Naive thymus-derived CD8-positive, alpha-beta T cell (primary cell): ENCODE measurements around the gene DDX28. TPM values are rescaled to one million over a fixed set of nuclear protein-coding genes. Genes with fewer than 3 reads are reported as not detected.

Experiments
- ATAC-seq, 2 donors: fragments of 150-1000 bp; cut with Tn5 transposase in 1 of 2; sonication (Bioruptor Pico), chemical (Tn5 transposase) in 1 of 2; 1 replicate in 1 of 2; 2 replicates in 1 of 2; pipeline ENCODE4 v1.10.0; 2021; ENCODE audit warnings: mild to moderate bottlenecking in 2 of 2, moderate library complexity in 2 of 2
- POLR2A ChIA-PET: fragments of 350-600 bp; sonication (Branson Sonifier 250); formaldehyde crosslinking; loops from one replicate; lab custom pipeline; 2021; ENCODE audit warnings: antibody characterized with exemption; lab: Charles Lee
- DNase-seq, 10 donors: peaks; one replicate each; pipeline versions ENCODE4 v3.0.0 to v3.0.0-alpha.2; 2020 to 2022
- H3K27ac Mint-ChIP-seq, 10 donors: one replicate each; pipeline ENCODE4 v1.8.0; 2020 to 2022; ENCODE audit warnings: mild to moderate bottlenecking in 10 of 10, mixed read lengths in 10 of 10, moderate library complexity in 4 of 10, inconsistent platforms in 1 of 10
- H3K27me3 Mint-ChIP-seq, 5 donors: one replicate each; pipeline ENCODE4 v1.8.0; 2021 to 2022; ENCODE audit warnings: mixed read lengths in 5 of 5
- H3K36me3 Mint-ChIP-seq, 3 donors: one replicate each; pipeline ENCODE4 v1.8.0; 2020 to 2022; ENCODE audit warnings: mixed read lengths in 3 of 3, mild to moderate bottlenecking in 2 of 3, inconsistent platforms in 1 of 3
- H3K4me1 Mint-ChIP-seq, 4 donors: one replicate each; pipeline ENCODE4 v1.8.0; 2021 to 2022; ENCODE audit warnings: mixed read lengths in 4 of 4
- H3K4me3 Mint-ChIP-seq, 10 donors: one replicate each; pipeline ENCODE4 v1.8.0; 2020 to 2022; ENCODE audit warnings: mild to moderate bottlenecking in 10 of 10, mixed read lengths in 10 of 10, moderate library complexity in 6 of 10, inconsistent platforms in 1 of 10
- H3K9me3 Mint-ChIP-seq, 9 donors: one replicate each; pipeline ENCODE4 v1.8.0; 2020 to 2022; ENCODE audit warnings: mixed read lengths in 9 of 9, mild to moderate bottlenecking in 3 of 9, inconsistent platforms in 1 of 9, moderate library complexity in 1 of 9
- polyA plus RNA-seq, 3 donors: library from polyadenylated mRNA; unstranded; fragments of 300-500 nt; fragmentation: Illumina TruSeq; gene quantifications; one replicate each; pipeline ENCODE4 v1.2.3, GENCODE V29; 2021
- total RNA-seq, 8 experiments: library from RNA in 2 of 8; stranded (reverse) in 2 of 8; gene quantifications; one replicate each; pipeline ENCODE4 v1.2.3 and lab custom pipeline; 2021 to 2026

DDX28 gene
- total and polyA plus RNA-seq, 5 experiments from 2014 or later: 25.0 to 60.6 (median 49.7) TPM

DNA sequence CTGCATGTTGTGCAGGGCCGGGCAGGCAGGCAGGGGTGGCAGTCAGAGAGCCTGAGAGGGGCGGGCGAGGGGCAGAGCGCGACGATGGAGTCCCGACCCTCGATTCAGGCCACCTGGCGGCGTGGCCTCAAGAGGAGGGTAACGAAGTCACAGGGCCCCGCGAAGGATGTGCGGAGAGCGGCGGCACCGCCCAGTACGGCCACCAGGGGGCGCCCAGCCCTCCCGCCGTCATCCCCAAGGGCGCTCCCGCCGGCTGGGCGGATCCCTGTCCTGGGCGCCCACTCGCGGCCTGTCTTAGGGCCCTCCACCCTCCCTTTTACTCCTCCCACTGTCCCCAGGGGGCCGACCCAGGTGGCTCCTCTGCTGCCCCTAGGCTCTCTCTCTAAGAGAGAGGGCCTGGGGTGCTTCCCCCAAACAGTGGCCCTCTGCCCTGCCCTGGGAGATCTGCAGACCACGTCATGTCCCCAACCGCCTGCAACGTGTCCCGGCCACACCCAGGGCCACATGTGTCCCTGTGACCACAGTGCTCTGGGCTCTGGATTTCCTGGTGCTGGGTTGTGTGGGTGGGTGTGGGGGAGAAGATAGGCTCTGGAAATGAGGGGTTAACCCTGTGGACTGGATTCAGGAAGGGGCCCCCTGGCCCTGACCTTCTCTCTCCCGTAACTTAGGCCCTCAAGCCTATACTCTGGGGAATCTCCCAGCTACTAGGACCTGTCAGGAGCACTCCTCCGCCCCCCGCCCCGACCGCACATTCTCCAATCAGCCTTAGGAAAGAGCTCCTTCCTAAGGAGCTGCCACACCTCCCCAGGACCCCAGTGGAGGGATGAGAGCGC, 29.6 kb downstream of the DDX28 start:
- peaks cover 0 to 4% (median 0%) of the 10 kb centered on the region in 9 donors for H3K9me3 Mint-ChIP-seq
- peaks cover 0 to 10% (median 0%) of the 10 kb centered on the region in 3 donors for H3K36me3 Mint-ChIP-seq
- H3K4me3 Mint-ChIP-seq: peak overlapping the region; percentile 82 to 94 (median 90)
- peaks cover 20 to 56% (median 44%) of the 10 kb centered on the region in 4 donors for H3K4me1 Mint-ChIP-seq
- POLR2A ChIA-PET: interaction anchor here (0.6 to 17.7 kb wide), 11 partner anchors 10 to 272 kb away, joined by 3 to 447 read pairs (median 4); partner anchors contain the start of genes DDX28, DPEP2NB, DUS2 and NFATC3
- H3K27ac Mint-ChIP-seq: peak overlapping the region; percentile 92 to 99 (median 97)
- peak; percentile 71 to 87 (median 82) for DNase-seq
- peak; percentile 90 to 91 for ATAC-seq
- H3K27me3 Mint-ChIP-seq: no peaks in the 10 kb centered on the region

DNA sequence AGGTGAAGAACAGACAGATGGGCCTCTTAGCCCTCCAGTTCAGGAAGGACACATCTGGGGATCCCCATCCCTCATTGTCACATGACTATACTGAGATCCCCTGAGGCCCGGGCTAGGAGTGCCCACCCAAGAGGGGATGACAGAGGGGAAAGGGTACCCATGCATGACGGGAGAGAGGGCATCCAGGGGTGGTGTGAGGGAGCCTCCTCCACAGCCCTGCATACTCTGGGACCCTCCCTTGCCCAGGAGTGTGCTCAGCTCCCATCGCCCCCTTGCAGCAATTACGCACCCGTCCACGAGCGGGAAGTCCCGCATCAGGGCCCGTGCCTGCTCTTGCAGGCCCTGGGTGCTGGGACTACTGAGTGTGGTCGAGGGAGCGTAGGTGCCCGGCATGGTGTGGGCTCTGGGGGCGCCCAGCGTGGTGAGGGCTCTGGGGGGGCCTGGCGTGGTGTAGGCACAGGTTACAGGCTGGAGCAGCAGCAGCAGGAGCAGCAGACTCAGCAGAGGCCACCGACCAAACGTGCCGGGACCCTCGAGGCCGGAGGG, 30.3 kb downstream of the DDX28 start:
- Mint-ChIP-seq H3K4me1 (peaks cover 25 to 56% (median 44%) of the 10 kb centered on the region in 4 donors), H3K36me3 (peaks cover 0 to 10% (median 0%) of the 10 kb centered on the region in 3 donors), H3K27ac (peak overlapping the region; percentile 68 to 99 (median 94)), H3K9me3 (peaks cover 0 to 4% (median 0%) of the 10 kb centered on the region in 9 donors), H3K4me3 (peak overlapping the region; percentile 14 to 94 (median 84)), H3K27me3 (no peaks in the 10 kb centered on the region)
- POLR2A ChIA-PET: interaction anchor here (0.5 to 7.0 kb wide), 9 partner anchors 7 to 273 kb away, joined by 3 to 48 read pairs (median 4); partner anchors contain the start of genes DDX28, DPEP2 and DUS2
- ATAC-seq (peak in 1 of 2 donors; percentile 6), DNase-seq (no peak)

DNA sequence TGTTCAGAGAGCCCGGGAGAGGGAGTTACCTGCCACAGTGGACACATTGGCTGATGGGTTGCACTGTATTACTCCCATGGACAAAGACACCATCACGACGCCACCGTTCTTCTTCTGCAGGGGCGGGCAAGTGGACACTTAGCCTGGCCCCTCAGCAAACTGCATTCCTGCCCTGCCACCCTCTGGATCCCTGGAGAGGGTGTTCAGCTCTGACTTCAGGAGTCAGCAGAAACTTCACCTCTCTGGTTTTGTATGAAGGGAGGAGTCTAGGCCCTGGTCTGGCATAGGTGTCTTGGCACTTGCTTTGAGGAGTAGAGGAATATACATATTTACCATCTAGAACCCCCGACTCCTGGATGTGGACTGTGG, 33.0 kb downstream of the DDX28 start:
- peaks cover 0 to 2% (median 0%) of the 10 kb centered on the region in 9 donors for H3K9me3 Mint-ChIP-seq
- no peaks in the 10 kb centered on the region for H3K27me3 Mint-ChIP-seq
- H3K36me3 Mint-ChIP-seq: peaks cover 0 to 10% (median 0%) of the 10 kb centered on the region in 3 donors
- no peak for ATAC-seq
- H3K4me3 Mint-ChIP-seq: no peak overlapping the region
- no peak for DNase-seq
- POLR2A ChIA-PET: interaction anchor here (0.9 to 1.4 kb wide), 5 partner anchors 9 to 51 kb away, joined by 3 to 6 read pairs (median 3); no protein-coding TSS in a partner anchor
- H3K4me1 Mint-ChIP-seq: peaks cover 23 to 36% (median 31%) of the 10 kb centered on the region in 4 donors
- peak overlapping the region in 6 of 10 donors; percentile 2 to 73 (median 61) for H3K27ac Mint-ChIP-seq

DNA sequence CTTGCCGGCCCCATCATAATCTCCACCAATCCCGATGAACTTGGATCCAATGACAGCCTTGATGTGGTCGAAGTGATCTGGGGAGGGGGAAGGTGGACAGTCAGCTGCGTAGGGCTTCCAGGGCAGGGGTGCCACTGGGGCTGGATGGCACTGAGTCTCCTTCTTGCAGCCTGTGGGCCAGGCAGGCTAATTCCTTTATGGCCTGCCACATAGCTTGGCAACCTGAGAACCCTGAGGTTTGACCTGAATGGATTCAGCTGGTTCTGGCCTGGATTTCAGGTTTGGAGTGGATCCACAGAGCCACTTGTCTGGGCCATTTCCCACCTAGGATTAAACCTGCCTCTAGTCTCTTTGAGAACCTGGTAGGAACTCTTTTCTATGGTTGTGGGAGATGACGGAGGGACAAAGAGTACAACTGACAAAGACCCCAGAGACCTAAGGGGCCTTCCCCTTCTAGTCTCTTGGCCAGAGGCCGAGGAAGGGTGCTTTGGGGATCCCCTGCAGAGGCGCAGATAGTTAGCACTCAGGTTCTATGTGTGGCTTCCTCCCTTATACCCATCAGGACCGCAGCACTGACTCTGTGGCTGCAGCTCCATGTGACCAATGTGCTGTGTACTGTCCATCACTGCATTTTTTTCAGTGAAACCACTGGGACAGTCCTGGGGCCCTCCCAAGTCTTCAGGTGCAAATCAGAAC, 33.6 kb downstream of the DDX28 start:
- POLR2A ChIA-PET: interaction anchor here (0.5 to 1.4 kb wide), 8 partner anchors 8 to 72 kb away, joined by 3 to 6 read pairs (median 3); no protein-coding TSS in a partner anchor
- ATAC-seq (no peak), DNase-seq (no peak)
- Mint-ChIP-seq H3K27me3 (no peaks in the 10 kb centered on the region), H3K4me1 (peaks cover 22 to 36% (median 32%) of the 10 kb centered on the region in 4 donors), H3K27ac (peak overlapping the region in 7 of 10 donors; percentile 10 to 94 (median 59)), H3K9me3 (no peaks in the 10 kb centered on the region), H3K36me3 (peaks cover 0 to 10% (median 0%) of the 10 kb centered on the region in 3 donors), H3K4me3 (no peak overlapping the region)

DNA sequence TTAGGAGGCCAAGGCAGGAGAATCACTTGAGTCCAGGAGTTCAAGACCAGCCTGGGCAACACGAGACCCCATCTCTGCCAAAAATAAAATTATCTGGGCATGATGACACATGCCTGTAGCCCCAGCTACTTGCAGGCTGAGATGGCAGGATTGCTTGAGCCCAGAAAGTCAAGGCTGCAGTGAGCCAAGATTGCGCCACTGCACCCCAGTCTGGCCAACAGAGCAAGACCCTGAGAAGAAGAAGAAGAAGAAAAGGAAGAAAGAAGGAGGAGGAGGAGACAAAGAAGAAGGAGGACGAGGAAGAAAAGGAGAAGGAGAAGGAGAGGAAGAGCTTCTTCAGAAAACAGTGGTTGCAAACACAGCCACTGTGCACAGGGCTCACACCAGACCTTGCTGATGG, 34.4 kb downstream of the DDX28 start:
- peak overlapping the region in 9 of 10 donors; percentile 24 to 94 (median 54) for H3K27ac Mint-ChIP-seq
- no peak overlapping the region for H3K4me3 Mint-ChIP-seq
- ATAC-seq (no peak), DNase-seq (no peak)
- POLR2A ChIA-PET: interaction anchor here (0.7 to 2.1 kb wide), 5 partner anchors 17 to 72 kb away, joined by 3 to 7 read pairs (median 4); no protein-coding TSS in a partner anchor
- peaks cover 22 to 40% (median 33%) of the 10 kb centered on the region in 4 donors for H3K4me1 Mint-ChIP-seq
- H3K27me3 Mint-ChIP-seq: no peaks in the 10 kb centered on the region
- H3K9me3 Mint-ChIP-seq: no peaks in the 10 kb centered on the region
- peaks cover 0 to 10% (median 0%) of the 10 kb centered on the region in 3 donors for H3K36me3 Mint-ChIP-seq

DNA sequence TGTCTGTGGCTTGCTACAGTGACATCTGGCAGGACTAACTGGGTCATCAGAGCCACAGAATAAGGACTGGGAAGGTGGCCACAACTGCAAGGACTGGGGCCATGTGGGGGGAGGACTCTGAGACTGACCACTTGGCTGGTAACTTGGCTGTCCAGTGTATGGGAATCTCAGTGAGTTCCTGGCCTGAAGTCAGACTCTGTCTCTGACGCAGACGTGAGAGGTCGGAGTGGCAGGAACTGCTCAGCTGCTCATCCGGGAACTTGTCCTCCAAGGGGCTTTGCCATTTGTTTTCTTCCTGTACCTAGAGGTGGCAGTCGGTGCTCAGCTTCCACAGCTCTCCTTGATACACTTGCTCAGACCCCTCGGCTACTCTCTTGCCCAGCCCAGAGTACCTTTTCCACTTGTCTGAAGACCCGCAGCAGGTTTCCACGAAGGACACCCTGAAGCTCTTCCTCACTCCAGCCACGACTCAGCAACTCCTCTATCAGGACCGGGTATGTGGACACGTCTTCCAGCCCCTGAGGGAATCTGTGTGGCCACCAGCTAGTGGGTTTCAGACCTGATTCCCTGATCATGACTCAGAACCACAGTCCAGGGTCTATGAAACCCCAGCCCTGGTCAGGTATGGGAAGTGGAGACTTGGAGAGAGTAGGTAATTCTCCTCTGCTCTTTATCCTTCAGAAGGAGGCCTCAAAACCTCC, 35.4 kb downstream of the DDX28 start:
- POLR2A ChIA-PET: interaction anchor here (0.5 to 2.1 kb wide), 6 partner anchors 12 to 102 kb away, joined by 3 to 7 read pairs (median 3); no protein-coding TSS in a partner anchor
- no peaks in the 10 kb centered on the region for H3K27me3 Mint-ChIP-seq
- peak overlapping the region in 1 of 10 donors; percentile 34 for H3K4me3 Mint-ChIP-seq
- H3K27ac Mint-ChIP-seq: peak overlapping the region; percentile 53 to 94 (median 82)
- DNase-seq (no peak), ATAC-seq (no peak)
- peaks cover 0 to 10% (median 0%) of the 10 kb centered on the region in 3 donors for H3K36me3 Mint-ChIP-seq
- peaks cover 22 to 42% (median 32%) of the 10 kb centered on the region in 4 donors for H3K4me1 Mint-ChIP-seq
- H3K9me3 Mint-ChIP-seq: no peaks in the 10 kb centered on the region

DNA sequence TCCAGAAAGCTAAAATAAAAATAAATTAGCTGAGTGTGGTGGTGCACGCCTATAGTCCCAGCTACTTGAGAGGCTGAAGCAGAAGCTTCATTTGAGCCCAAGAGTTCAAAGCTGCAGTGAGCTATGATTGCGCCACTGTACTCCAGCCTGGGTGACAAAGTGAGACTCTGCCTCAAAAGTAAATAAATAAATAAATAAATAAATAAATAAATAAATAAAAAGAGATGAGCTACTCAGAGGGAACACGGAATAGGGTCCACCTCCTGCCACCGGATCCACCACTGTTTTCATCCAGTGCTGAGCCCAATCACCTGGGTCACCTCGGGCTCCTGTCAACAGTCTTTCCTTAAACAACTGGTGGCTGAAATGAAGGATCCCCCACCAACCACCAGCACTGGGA, 36.1 kb downstream of the DDX28 start:
- Mint-ChIP-seq H3K4me1 (peaks cover 22 to 37% (median 28%) of the 10 kb centered on the region in 4 donors), H3K4me3 (no peak overlapping the region), H3K36me3 (peaks cover 0 to 10% (median 0%) of the 10 kb centered on the region in 3 donors), H3K9me3 (no peaks in the 10 kb centered on the region), H3K27me3 (no peaks in the 10 kb centered on the region), H3K27ac (peak overlapping the region in 3 of 10 donors; percentile 15 to 77 (median 67))
- DNase-seq (no peak), ATAC-seq (no peak)
- POLR2A ChIA-PET: interaction anchor here (0.5 to 2.1 kb wide), 7 partner anchors 13 to 480 kb away, joined by 3 to 7 read pairs (median 3); no protein-coding TSS in a partner anchor

DNA sequence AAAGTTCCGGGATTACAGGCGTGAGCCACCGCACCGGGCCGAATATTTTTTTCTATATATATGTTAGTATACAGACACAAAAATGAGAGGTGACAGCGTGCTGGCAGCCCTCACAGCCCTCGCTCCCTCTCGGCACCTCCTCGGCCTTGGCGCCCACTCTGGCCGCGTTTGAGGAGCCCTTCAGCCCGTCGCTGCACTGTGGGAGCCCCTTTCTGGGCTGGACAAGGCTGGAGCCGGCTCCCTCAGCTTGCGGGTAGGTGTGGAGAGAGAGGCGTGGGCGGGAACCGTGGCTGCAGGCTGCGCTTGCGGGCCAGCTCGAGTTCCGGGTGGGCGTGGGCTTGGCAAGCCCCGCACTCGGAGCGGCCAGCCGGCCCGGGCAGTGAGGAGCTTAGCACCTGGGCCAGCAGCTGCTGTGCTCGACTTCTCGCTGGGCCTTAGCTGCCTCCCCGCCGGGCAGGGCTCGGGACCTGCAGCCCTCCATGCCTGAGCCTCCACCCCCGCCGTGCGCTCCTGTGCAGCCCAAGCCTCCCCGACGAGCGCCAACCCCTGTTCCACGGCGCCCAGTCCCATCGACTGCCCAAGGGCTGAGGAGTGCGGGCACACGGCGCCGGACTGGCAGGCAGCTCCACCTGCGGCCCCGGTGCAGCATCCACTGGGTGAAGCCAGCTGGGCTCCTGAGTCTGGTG, 40.9 kb downstream of the DDX28 start:
- POLR2A ChIA-PET: interaction anchor here (0.6 to 2.3 kb wide), 6 partner anchors 10 to 46 kb away, joined by 3 to 9 read pairs (median 4); partner anchors contain the start of gene PSMB10
- no peaks in the 10 kb centered on the region for H3K27me3 Mint-ChIP-seq
- H3K27ac Mint-ChIP-seq: peak overlapping the region in 1 of 10 donors; percentile 56
- DNase-seq: no peak
- no peaks in the 10 kb centered on the region for H3K9me3 Mint-ChIP-seq
- H3K36me3 Mint-ChIP-seq: no peaks in the 10 kb centered on the region
- no peak for ATAC-seq
- peaks cover 11 to 24% (median 21%) of the 10 kb centered on the region in 4 donors for H3K4me1 Mint-ChIP-seq
- no peak overlapping the region for H3K4me3 Mint-ChIP-seq

DNA sequence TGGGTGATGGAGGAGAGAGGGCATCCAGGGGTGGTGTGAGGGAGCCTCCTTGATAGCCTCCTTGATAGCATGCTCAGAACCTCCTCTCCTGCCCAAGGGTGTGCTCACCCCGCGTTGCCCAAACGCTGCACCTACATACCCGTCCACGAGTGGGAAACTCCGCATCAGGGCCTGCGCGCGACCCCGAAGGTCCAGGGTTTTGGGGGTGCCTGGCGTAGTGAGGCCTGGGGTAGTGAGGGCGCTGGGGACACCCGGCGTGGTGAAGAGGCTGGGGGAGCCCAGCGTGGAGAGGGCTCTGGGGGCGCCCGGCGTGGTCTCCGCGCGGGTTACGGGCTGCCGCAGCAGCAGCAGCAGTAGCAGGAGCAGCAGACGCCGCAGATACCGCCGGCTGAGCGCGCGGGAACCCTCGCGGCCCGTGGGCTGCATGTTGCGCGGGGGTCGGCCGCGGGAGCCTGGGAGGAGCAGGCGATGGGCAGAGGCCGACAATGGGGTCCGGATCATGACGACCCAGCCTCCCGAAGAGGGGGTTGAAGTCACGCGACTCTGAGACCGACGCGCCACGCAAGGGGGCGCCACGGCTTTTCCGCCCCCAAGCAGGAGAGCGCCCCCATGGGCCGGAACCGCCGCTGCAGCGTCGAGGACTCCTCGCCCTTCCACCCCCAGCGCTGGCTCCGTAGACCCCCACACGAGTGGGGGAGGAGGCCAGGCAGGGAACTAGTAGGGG, 42.9 kb downstream of the DDX28 start, which contains the start of gene DPEP3:
DPEP3 (minus strand) TSS at position 545 of the 724 bp plus-strand sequence; CDS start at position 426, 119 bp downstream.
- DNase-seq (peak in 2 of 10 donors; percentile 14 to 23), ATAC-seq (peak in 1 of 2 donors; percentile 28)
- H3K4me1 Mint-ChIP-seq: peaks cover 14 to 24% (median 20%) of the 10 kb centered on the region in 4 donors
- H3K36me3 Mint-ChIP-seq: no peaks in the 10 kb centered on the region
- no peak within 1 kb of the TSS for H3K4me3 Mint-ChIP-seq
- peak within 1 kb of the TSS in 1 of 10 donors; percentile 6 for H3K27ac Mint-ChIP-seq
- no peaks in the 10 kb centered on the region for H3K27me3 Mint-ChIP-seq
- H3K9me3 Mint-ChIP-seq: no peaks in the 10 kb centered on the region
- POLR2A ChIA-PET: interaction anchor here (1.2 to 1.4 kb wide), 2 partner anchors 16 to 51 kb away, joined by 3 to 4 read pairs; no protein-coding TSS in a partner anchor
